Activated CD4-positive, alpha-beta T cell treated with anti-CD3 and anti-CD28 coated beads for 36 hours (primary cell): Measurements from ENCODE around the gene CIROP. TPM values are rescaled to one million over a fixed set of nuclear protein-coding genes. Genes with fewer than 3 reads are reported as not detected.

ENCODE experiments used
- ATAC-seq: fragments of 200-7000 bp; cut with Tn5 transposase; one replicate; pipeline ENCODE4 v1.10.0; 2021; ENCODE audit warnings: mild to moderate bottlenecking, moderate library complexity
- CTCF ChIA-PET: fragments of 350-600 bp; sonication (Branson Sonifier 250); formaldehyde crosslinking; loops from one replicate; lab custom pipeline; 2021; ENCODE audit warnings: antibody characterized with exemption; lab: Charles Lee
- POLR2A ChIA-PET: fragments of 350-600 bp; sonication (Branson Sonifier 250); formaldehyde crosslinking; loops from one replicate; lab custom pipeline; 2021; ENCODE audit warnings: antibody characterized with exemption, inconsistent platforms; lab: Charles Lee
- DNase-seq: peaks from one replicate; pipeline ENCODE4 v3.0.0-alpha.2; 2020
- H3K27ac Mint-ChIP-seq: one replicate; pipeline ENCODE4 v1.8.0; 2021; ENCODE audit warnings: mixed read lengths
- H3K27me3 Mint-ChIP-seq: one replicate; pipeline ENCODE4 v1.8.0; 2021; ENCODE audit warnings: mixed read lengths
- H3K36me3 Mint-ChIP-seq: one replicate; pipeline ENCODE4 v1.8.0; 2021; ENCODE audit warnings: low read depth, mixed read lengths
- H3K4me1 Mint-ChIP-seq: one replicate; pipeline ENCODE4 v1.8.0; 2021; ENCODE audit warnings: mixed read lengths
- H3K4me3 Mint-ChIP-seq: one replicate; pipeline ENCODE4 v1.8.0; 2021; ENCODE audit warnings: mild to moderate bottlenecking, moderate library complexity, mixed read lengths
- H3K9me3 Mint-ChIP-seq: one replicate; pipeline ENCODE4 v1.8.0; 2021; ENCODE audit warnings: low read depth, mixed read lengths
- intact Hi-C, 2 experiments: fragments of 100-400 bp; cut with DNase I in 1 of 2; cut with micrococcal nuclease in 1 of 2; formaldehyde crosslinking; loops; one replicate each; pipeline versions ENCODE4 v1.14.2 to v1.15.1; 2022 to 2024; cut with DNase I, micrococcal nuclease
- total RNA-seq, 2 experiments: library from RNA; stranded (reverse); gene quantifications; one replicate each; pipeline ENCODE4 v1.2.3, GENCODE V29; 2021

CIROP gene
- total RNA-seq, 2 experiments from 2014 or later: not detected

DNA sequence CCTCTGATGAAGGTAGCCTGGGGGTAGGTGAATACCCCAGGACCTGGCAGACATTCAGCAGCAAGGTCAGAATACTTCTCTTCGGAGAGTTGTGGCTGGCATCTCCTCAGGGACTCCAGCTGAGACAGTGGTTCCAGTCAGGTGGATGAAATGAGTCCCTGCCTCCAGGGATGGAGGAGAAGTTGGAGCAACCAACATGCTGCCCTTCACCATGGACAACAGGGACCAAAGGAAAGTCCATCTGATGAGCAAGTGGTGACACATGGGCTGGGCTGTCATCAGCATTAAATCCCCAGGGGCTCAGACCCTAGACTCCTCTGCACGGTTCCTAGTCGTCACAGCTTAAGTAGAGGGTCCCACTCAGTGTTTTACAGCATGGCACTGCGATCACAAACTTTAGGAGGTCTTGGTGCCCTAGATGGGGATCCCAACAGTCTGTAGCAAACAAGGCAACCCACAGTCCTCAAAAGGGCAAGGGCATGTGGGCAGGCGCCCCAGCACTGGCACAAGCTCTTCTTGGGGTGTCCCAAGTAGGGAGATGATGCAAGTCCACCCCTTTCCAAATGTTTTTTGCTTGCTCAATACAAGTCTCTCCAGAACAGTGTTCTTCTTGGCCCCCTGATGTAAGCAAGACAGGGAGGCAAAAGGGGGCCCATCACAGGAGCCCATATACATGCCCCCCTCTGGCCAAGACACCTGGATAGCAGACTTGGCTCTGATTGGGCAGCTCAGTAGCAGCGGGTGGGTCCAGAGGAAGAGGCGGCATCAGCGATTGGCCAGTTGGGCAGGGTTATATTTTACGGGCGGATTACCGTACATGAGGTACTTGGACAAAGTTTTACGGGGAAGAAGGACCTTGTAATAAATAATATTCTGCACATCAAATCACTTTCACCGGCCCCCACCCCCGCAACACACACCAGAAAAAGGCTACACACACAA is 36.7 kb downstream of the CIROP start:
- ATAC-seq (no peak), DNase-seq (no peak)
- Mint-ChIP-seq H3K27ac (peak overlapping the region; percentile 80), H3K4me3 (peak overlapping the region; percentile 5), H3K36me3 (peaks cover 65% of the 10 kb centered on the region), H3K9me3 (no peaks in the 10 kb centered on the region), H3K27me3 (no peaks in the 10 kb centered on the region), H3K4me1 (peaks cover 37% of the 10 kb centered on the region)
- intact Hi-C loops: loop anchor here in 1 of 2 experiments (1.0 kb wide), 1 partner anchor 41 kb away; no protein-coding TSS in a partner anchor
- ChIA-PET CTCF (interaction anchor here (0.6 to 19.3 kb wide), 67 partner anchors 9 to 1712 kb away, joined by 3 to 751 read pairs (median 5); partner anchors contain the start of genes ACIN1, AJUBA, C14orf119 and CDH24), POLR2A (interaction anchor here (0.5 to 1.4 kb wide), 6 partner anchors 10 to 99 kb away, joined by 3 to 13 read pairs (median 4); partner anchors contain the start of genes ACIN1 and C14orf119)

DNA sequence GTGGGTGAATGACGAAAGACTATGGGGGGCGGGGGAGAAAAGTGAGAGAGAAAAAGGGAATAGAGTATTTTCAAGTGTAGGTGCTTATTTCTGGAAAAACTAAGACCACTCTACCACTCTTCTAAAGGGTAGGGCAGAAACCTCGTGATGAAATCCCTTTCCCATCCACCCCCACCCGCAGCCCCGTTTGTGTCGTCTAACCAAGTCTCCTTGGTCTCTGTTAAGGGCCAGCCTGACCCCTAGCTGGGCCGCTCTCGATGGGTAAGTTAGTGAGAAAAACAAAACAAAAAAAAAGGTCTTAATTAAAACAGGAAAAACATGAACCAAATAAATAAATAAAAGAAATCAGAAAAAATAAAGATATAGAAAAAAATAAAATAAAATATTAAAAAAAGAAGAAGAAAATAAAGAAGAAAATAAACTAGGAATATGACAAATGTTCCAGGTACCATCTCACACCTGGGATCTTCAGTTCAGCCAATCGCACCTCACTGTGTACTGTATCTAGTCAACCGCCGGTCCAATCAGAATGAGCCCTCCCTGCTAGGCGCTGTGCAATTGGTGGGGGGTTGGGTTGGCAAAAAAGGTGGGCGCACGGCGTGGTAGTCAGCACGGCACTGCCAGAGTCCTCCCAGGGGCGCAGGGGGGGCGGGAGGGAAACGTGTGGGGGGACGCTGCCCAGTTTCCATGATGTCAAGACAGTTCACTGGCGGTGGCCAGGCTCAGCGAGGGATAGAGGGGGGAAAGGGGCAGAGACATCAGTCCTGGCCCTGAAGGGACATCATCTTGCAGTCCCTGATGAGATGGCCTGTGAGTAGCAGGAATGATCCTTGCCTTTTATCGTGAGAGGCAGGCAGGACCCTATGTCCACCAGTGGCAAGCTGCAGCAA is 37.7 kb downstream of the CIROP start:
- intact Hi-C loops: no loop called here
- no peak overlapping the region for H3K4me3 Mint-ChIP-seq
- ChIA-PET POLR2A (interaction anchor here (0.5 kb wide), 1 partner anchor 98 kb away, joined by 6 read pairs; no protein-coding TSS in a partner anchor), CTCF (interaction anchor here (1.5 to 19.3 kb wide), 11 partner anchors 9 to 118 kb away, joined by 4 to 751 read pairs (median 26); partner anchors contain the start of genes ACIN1, AJUBA, C14orf119 and CDH24)
- no peaks in the 10 kb centered on the region for H3K9me3 Mint-ChIP-seq
- peaks cover 34% of the 10 kb centered on the region for H3K4me1 Mint-ChIP-seq
- H3K27me3 Mint-ChIP-seq: no peaks in the 10 kb centered on the region
- DNase-seq (no peak), ATAC-seq (no peak)
- peaks cover 66% of the 10 kb centered on the region for H3K36me3 Mint-ChIP-seq
- H3K27ac Mint-ChIP-seq: no peak overlapping the region

DNA sequence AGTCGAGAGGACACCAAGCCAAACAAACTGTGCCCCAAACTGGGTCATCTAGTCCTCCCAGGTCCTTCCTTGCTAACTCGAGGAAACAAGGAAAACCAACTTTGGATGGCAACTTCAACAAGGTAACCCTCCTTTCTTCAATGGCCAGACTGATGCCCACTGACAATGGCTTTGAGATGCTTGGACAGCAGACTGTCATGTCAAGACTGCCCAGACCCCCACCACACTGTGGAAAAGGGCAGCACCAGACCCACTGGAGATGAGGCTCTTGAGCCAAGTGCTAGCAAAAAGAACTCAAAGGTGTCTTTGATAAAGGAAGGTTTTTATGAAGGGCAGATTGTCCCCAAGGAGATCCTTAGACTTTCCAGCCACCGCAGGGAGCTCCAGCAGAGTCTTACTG is 38.4 kb downstream of the CIROP start:
- ChIA-PET CTCF (interaction anchor here (0.6 to 19.3 kb wide), 7 partner anchors 11 to 479 kb away, joined by 3 to 751 read pairs (median 4); partner anchors contain the start of genes AJUBA, C14orf119 and HAUS4), POLR2A (no interaction called here)
- no peak for DNase-seq
- ATAC-seq: no peak
- intact Hi-C loops: no loop called here
- Mint-ChIP-seq H3K4me3 (no peak overlapping the region), H3K27me3 (no peaks in the 10 kb centered on the region), H3K27ac (no peak overlapping the region), H3K4me1 (peaks cover 26% of the 10 kb centered on the region), H3K9me3 (no peaks in the 10 kb centered on the region), H3K36me3 (peaks cover 62% of the 10 kb centered on the region)

DNA sequence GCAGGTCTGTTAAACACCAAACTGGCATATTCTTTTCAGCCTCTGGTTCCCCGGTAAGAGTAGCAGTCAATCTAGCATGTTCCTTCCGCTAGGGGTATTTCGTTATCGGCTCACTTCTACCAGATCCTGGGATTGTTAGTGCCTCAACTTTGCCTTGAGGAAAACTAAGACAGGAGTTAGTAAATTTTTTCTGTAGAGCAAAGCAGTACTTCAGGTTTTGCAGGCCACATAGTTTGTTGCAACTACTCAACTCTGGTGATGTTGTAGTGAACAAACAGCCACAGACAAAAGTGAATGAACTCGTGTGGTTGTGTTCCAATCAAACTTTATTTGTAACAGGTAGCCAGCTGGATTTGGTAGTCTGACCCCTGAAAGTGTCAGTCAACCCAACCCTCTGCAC is 41.2 kb downstream of the CIROP start:
- Mint-ChIP-seq H3K4me1 (peaks cover 8% of the 10 kb centered on the region), H3K9me3 (no peaks in the 10 kb centered on the region), H3K27me3 (no peaks in the 10 kb centered on the region), H3K36me3 (peaks cover 76% of the 10 kb centered on the region), H3K27ac (peak overlapping the region; percentile 17), H3K4me3 (no peak overlapping the region)
- ChIA-PET CTCF (interaction anchor here (0.5 to 19.3 kb wide), 7 partner anchors 31 to 148 kb away, joined by 3 to 751 read pairs (median 3); partner anchors contain the start of gene AJUBA), POLR2A (no interaction called here)
- intact Hi-C loops: no loop called here
- ATAC-seq (no peak), DNase-seq (no peak)

DNA sequence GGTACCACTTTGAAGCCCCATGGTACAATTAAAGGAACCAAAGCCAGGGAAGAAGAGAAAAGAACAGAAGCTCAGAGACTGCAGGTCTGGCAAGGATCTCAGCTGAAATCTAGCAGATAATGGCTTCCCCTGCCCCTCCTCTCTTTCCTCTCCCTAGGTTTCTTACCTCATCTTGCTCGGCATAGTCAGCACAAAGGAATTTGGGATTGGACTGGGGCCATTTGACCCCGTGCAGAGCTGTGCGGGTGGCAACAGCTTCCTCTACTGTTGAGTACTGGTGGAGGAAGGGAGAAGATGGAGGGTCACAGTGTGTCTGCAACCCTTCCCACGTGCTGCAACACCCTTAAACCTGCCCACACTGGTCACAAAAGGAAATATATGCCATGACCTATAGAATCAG is 42.8 kb downstream of the CIROP start:
- DNase-seq (no peak), ATAC-seq (no peak)
- Mint-ChIP-seq H3K27me3 (no peaks in the 10 kb centered on the region), H3K9me3 (no peaks in the 10 kb centered on the region), H3K4me3 (no peak overlapping the region), H3K4me1 (peaks cover 10% of the 10 kb centered on the region), H3K36me3 (peaks cover 67% of the 10 kb centered on the region), H3K27ac (no peak overlapping the region)
- ChIA-PET CTCF (interaction anchor here (0.6 to 19.3 kb wide), 12 partner anchors 9 to 165 kb away, joined by 3 to 751 read pairs (median 4); partner anchors contain the start of genes ACIN1, AJUBA and C14orf119), POLR2A (no interaction called here)
- intact Hi-C loops: no loop called here

DNA sequence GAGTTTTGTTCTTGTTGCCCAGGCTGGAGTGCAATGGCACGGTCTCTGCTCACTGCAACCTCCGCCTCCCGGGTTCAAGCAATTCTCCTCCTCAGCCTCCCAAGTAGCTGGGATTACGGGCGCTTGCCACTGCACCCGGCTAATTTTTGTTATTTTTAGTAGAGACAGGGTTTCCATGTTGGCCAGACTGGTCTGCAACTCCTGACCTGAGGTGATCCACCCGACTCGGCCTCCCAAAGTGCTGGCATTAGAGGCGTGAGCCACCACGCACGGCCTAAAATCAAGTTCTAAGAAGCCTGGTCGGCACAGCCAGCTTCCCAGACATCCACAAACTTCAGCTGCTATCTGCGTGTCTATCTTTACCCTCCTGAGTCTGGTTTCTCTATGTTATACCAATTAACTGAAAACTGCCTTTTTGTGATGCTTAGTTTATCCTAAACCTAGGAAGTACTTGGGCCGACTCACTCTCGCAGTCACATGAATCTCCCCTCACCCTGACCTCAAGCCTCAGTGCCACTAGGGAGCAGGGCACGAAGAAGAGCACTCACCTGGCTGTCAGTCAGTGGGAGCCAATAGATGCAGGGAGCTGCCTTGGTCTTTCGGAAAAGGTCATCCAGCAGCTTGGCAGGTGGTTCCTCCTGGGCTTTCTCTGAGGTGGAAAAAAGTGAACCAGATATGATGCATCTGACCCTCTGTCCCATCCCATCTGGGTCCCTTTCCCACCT is 44.1 kb downstream of the CIROP start:
- Mint-ChIP-seq H3K4me3 (no peak overlapping the region), H3K4me1 (peaks cover 17% of the 10 kb centered on the region), H3K27me3 (no peaks in the 10 kb centered on the region), H3K27ac (no peak overlapping the region), H3K36me3 (peaks cover 56% of the 10 kb centered on the region), H3K9me3 (no peaks in the 10 kb centered on the region)
- ChIA-PET POLR2A (interaction anchor here (0.6 kb wide), 1 partner anchor 19 kb away, joined by 6 read pairs; no protein-coding TSS in a partner anchor), CTCF (interaction anchor here (0.6 to 19.3 kb wide), 12 partner anchors 8 to 144 kb away, joined by 3 to 751 read pairs (median 4); partner anchors contain the start of gene AJUBA)
- intact Hi-C loops: no loop called here
- DNase-seq: no peak
- ATAC-seq: no peak

DNA sequence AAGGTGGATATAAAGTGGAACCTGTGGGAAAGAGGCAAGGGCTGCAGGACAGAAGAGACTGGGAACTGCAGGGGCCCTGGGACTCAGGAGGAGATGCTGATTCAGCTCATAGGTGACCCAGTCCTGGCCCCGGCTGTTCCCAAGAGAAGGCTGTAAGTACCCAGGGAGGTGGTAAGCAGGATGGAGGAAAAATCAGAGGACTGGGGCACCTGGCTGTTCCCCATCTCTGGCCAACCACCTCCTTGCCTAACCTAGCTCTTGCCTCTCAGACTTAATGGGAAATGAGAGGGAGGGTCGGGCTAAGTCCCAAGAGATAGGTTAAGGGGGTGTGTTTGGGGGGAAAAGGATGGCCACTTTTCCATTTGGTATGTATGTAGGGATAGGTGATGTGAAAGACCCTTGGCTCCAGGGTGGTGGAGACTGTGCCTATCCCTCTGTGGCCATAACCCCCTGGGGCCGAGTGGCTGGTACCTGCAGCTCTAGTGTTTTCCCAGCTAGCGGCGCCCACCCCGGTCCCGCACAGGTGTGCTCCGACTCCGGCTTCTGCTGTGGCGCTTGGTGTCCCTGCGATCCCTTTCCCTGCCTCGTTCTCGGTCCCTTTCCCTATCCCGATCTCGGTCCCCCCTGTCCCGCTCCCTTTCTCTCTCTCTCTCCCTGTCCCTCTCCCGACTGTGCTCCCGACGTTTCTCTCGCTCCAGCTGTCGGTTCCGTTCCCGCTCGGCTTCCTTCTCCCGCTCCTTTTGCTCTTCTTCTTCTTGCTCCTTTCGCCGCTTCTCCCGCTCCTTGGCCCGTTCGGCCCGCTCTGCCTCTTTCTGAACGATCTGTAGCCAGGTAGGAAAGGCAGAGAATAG is 45.9 kb downstream of the CIROP start:
- H3K4me3 Mint-ChIP-seq: no peak overlapping the region
- no peaks in the 10 kb centered on the region for H3K9me3 Mint-ChIP-seq
- no peaks in the 10 kb centered on the region for H3K27me3 Mint-ChIP-seq
- H3K4me1 Mint-ChIP-seq: peaks cover 15% of the 10 kb centered on the region
- no peak for ATAC-seq
- peaks cover 42% of the 10 kb centered on the region for H3K36me3 Mint-ChIP-seq
- intact Hi-C loops: loop anchor here (1.0 to 5.0 kb wide), 5 partner anchors 52 to 73 kb away; no protein-coding TSS in a partner anchor
- POLR2A ChIA-PET: interaction anchor here (0.6 to 1.4 kb wide), 8 partner anchors 9 to 143 kb away, joined by 3 to 13 read pairs (median 4); no protein-coding TSS in a partner anchor
- DNase-seq: no peak
- no peak overlapping the region for H3K27ac Mint-ChIP-seq
- CTCF ChIA-PET: interaction anchor here (0.6 to 19.3 kb wide), 36 partner anchors 9 to 141 kb away, joined by 3 to 751 read pairs (median 5); partner anchors contain the start of genes AJUBA, HAUS4 and PRMT5

DNA sequence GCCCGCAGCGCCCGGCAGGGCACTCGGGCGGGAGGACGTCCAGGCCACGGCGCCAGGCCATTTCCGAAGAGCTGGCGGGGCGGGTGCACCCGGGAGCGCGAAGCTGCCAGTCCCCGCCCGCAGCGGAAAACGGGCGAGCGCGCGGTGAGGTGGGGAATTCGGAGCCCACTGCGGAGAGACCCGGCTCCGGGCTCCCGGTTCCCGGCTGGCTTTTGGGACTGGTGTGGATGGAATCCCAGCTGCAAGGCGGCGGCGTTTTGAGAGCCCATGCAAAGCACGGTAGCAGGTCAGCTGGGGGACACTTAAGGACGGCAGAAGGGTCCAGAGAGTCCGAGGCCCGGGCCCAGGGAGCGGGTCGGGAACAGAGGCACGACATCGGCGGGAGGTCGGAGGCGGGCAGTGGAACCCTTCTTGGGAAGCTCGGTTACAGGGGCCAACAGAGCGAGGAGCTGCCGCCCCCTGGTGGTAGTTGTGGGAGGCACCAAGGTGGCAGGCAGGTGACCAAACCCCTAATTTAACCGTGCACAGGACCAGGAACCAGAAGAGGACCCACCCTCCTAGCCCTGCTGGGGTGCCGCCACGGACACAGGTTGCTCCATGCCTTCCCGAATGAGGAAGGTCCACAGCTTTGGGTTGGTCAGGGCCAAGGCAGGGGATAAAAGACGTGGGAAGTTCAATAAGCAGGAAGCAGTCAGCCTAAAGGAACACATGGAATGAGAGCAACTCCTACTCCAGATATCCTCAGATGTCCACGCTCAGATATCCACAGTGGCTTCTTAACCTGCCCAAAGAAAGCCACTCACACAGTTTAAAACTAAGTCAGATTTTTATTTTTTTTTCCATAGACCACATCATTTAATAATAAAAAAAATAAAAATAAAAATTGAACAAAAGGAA is 46.8 kb downstream of the CIROP start:
- H3K27me3 Mint-ChIP-seq: no peaks in the 10 kb centered on the region
- peak overlapping the region; percentile 74 for H3K4me3 Mint-ChIP-seq
- H3K36me3 Mint-ChIP-seq: peaks cover 33% of the 10 kb centered on the region
- CTCF ChIA-PET: interaction anchor here (0.5 to 19.3 kb wide), 50 partner anchors 8 to 1088 kb away, joined by 3 to 751 read pairs (median 4); partner anchors contain the start of genes AJUBA, HAUS4, PRMT5 and PSMB11
- ATAC-seq: peak; percentile 81
- POLR2A ChIA-PET: interaction anchor here (0.6 to 1.4 kb wide), 9 partner anchors 10 to 142 kb away, joined by 3 to 13 read pairs (median 3); partner anchors contain the start of genes ACIN1 and C14orf119
- intact Hi-C loops: loop anchor here (1.0 to 5.0 kb wide), 7 partner anchors 51 to 129 kb away; partner anchors contain the start of gene PRMT5 (in 1 of the 2)
- H3K9me3 Mint-ChIP-seq: no peaks in the 10 kb centered on the region
- peak; percentile 93 for DNase-seq
- H3K4me1 Mint-ChIP-seq: peaks cover 15% of the 10 kb centered on the region
- H3K27ac Mint-ChIP-seq: no peak overlapping the region
